GM23338 (cell line): ENCODE measurements around the gene ZBTB46. TPM values are rescaled to one million over a fixed set of nuclear protein-coding genes. Genes with fewer than 3 reads are reported as not detected.

ENCODE experiments used
- ATAC-seq: fragments of 200-7000 bp; cut with Tn5 transposase; 3 replicates; pipeline ENCODE4 v1.9.1; 2020
- DNase-seq: peaks from one replicate; pipeline ENCODE4 v3.0.0-alpha.2; 2015; ENCODE audit warnings: low spot score
- H2AFZ ChIP-seq: fragments of 200-600 bp; sonication (generic); 2 replicates; pipeline ENCODE4 v1.8.0; 2016; ENCODE audit warnings: antibody characterized with exemption, mild to moderate bottlenecking, moderate library complexity
- H3F3A ChIP-seq: fragments of 200-600 bp; sonication (generic); replicated peaks from 2 replicates; pipeline ENCODE4 v1.8.0; 2017; ENCODE audit warnings: antibody characterized with exemption, mixed run types, low read depth
- H3K27ac ChIP-seq: fragments of 200-600 bp; sonication (generic); 2 replicates; pipeline ENCODE4 v1.6.1; 2016; ENCODE audit warnings: low read depth
- H3K27me3 ChIP-seq: fragments of 200-600 bp; sonication (generic); 2 replicates; pipeline ENCODE4 v1.8.0; 2016; ENCODE audit warnings: mild to moderate bottlenecking, mixed run types, moderate library complexity; ENCODE audit not compliant: insufficient read depth
- H3K36me3 ChIP-seq: fragments of 200-600 bp; sonication (generic); 2 replicates; pipeline ENCODE4 v1.8.0; 2016; ENCODE audit warnings: mild to moderate bottlenecking; ENCODE audit not compliant: insufficient read depth
- H3K4me1 ChIP-seq: fragments of 200-600 bp; sonication (generic); 2 replicates; pipeline ENCODE4 v1.8.0; 2016; ENCODE audit warnings: mild to moderate bottlenecking, moderate library complexity; ENCODE audit not compliant: insufficient read depth
- H3K4me2 ChIP-seq: fragments of 200-600 bp; sonication (generic); 2 replicates; pipeline ENCODE4 v1.7.1; 2017; ENCODE audit warnings: mixed run types
- H3K4me3 ChIP-seq: fragments of 200-600 bp; sonication (generic); 2 replicates; pipeline ENCODE4 v1.6.1; 2016; ENCODE audit warnings: mixed run types
- H3K79me2 ChIP-seq: fragments of 200-600 bp; sonication (generic); replicated peaks from 2 replicates; pipeline ENCODE4 v1.8.0; 2017; ENCODE audit warnings: mild to moderate bottlenecking; ENCODE audit not compliant: insufficient read depth
- H3K9me2 ChIP-seq: fragments of 200-600 bp; sonication (generic); 2 replicates; pipeline ENCODE4 v1.8.0; 2017; ENCODE audit not compliant: insufficient read depth
- H4K20me1 ChIP-seq: fragments of 200-600 bp; sonication (generic); replicated peaks from 2 replicates; pipeline ENCODE4 v1.8.0; 2017; ENCODE audit warnings: mild to moderate bottlenecking; ENCODE audit not compliant: insufficient read depth
- H3K27ac Mint-ChIP-seq: 2 replicates; pipeline ENCODE4 v1.8.0; 2020; ENCODE audit warnings: inconsistent platforms, mild to moderate bottlenecking, moderate library complexity, mixed read lengths
- H3K27me3 Mint-ChIP-seq: 3 replicates; pipeline ENCODE4 v1.8.0; 2022; ENCODE audit warnings: low read depth, mild to moderate bottlenecking, moderate library complexity, mixed read lengths, inconsistent platforms; ENCODE audit not compliant: insufficient read depth, poor library complexity
- H3K36me3 Mint-ChIP-seq: 3 replicates; pipeline ENCODE4 v1.8.0; 2021; ENCODE audit warnings: low read depth, mild to moderate bottlenecking, inconsistent platforms, moderate library complexity, mixed read lengths
- H3K4me1 Mint-ChIP-seq: 3 replicates; pipeline ENCODE4 v1.8.0; 2020; ENCODE audit warnings: mild to moderate bottlenecking, inconsistent platforms, mixed read lengths
- H3K4me3 Mint-ChIP-seq: 3 replicates; pipeline ENCODE4 v1.8.0; 2021; ENCODE audit warnings: moderate library complexity, mild to moderate bottlenecking, inconsistent platforms, mixed read lengths
- H3K9me3 Mint-ChIP-seq: 3 replicates; pipeline ENCODE4 v1.8.0; 2020; ENCODE audit warnings: moderate library complexity, mild to moderate bottlenecking, inconsistent platforms, mixed read lengths
- CREB1 ChIP-seq: fragments of 250-450 bp; sonication (Bioruptor Pico); IDR thresholded peaks from 2 replicates; pipeline ENCODE4 v1.5.0; 2020; ENCODE audit warnings: low read depth, mild to moderate bottlenecking, moderate library complexity
- CTCF ChIP-seq, 2 experiments: fragments of 200-600 bp in 1 of 2; sonication (generic) in 1 of 2; conservative IDR thresholded peaks; 2 replicates each; pipeline versions ENCODE4 v1.5.1 to v1.6.1; 2016 to 2017; ENCODE audit warnings: antibody characterized with exemption in 2 of 2, low read depth in 2 of 2, mild to moderate bottlenecking in 2 of 2, moderate library complexity in 1 of 2
- ETS1 ChIP-seq: IDR thresholded peaks from 2 replicates; pipeline ENCODE4 v1.6.1; 2016; ENCODE audit warnings: antibody characterized with exemption
- EZH2 ChIP-seq: fragments of 200-600 bp; sonication (generic); IDR thresholded peaks from one replicate; pipeline ENCODE4 v1.8.0; 2017; ENCODE audit warnings: antibody characterized with exemption, mild to moderate bottlenecking, low read depth; ENCODE audit not compliant: unreplicated experiment
- EZH2phosphoT487 ChIP-seq: fragments of 200-600 bp; sonication (generic); IDR thresholded peaks from one replicate; pipeline ENCODE4 v1.8.1; 2018; ENCODE audit warnings: antibody characterized with exemption; ENCODE audit not compliant: unreplicated experiment
- JUNB ChIP-seq: IDR thresholded peaks from one replicate; pipeline ENCODE4 v1.6.1; 2016; ENCODE audit warnings: antibody characterized with exemption; ENCODE audit not compliant: unreplicated experiment
- NANOG ChIP-seq: IDR thresholded peaks from 2 replicates; pipeline ENCODE4 v1.6.1; 2016; ENCODE audit warnings: antibody characterized with exemption, borderline replicate concordance
- POLR2AphosphoS5 ChIP-seq: IDR thresholded peaks from 2 replicates; pipeline ENCODE4 v1.6.1; 2016; ENCODE audit warnings: antibody characterized with exemption, low read depth
- REST ChIP-seq: IDR thresholded peaks from one replicate; pipeline ENCODE4 v1.6.1; 2018; ENCODE audit warnings: antibody characterized with exemption; ENCODE audit not compliant: unreplicated experiment
- STAT1 ChIP-seq: IDR thresholded peaks from one replicate; pipeline ENCODE4 v1.6.1; 2016; ENCODE audit warnings: antibody characterized with exemption; ENCODE audit not compliant: unreplicated experiment
- ZNF114 ChIP-seq: fragments of 250-450 bp; sonication (Bioruptor Pico); IDR thresholded peaks from 2 replicates; pipeline ENCODE4 v1.5.0; 2020; ENCODE audit warnings: mild to moderate bottlenecking, moderate library complexity
- ZNF331 ChIP-seq: fragments of 250-450 bp; sonication (Bioruptor Pico); IDR thresholded peaks from 2 replicates; pipeline ENCODE4 v1.5.0; 2020; ENCODE audit warnings: low read depth, mild to moderate bottlenecking, moderate library complexity
- ZNF462 ChIP-seq: fragments of 250-450 bp; sonication (Bioruptor Pico); IDR thresholded peaks from 2 replicates; pipeline ENCODE4 v1.5.0; 2020; ENCODE audit warnings: mild to moderate bottlenecking, moderate library complexity
- polyA plus RNA-seq: library from polyadenylated mRNA; unstranded; fragments of >200 nt; fragmentation: Nextera tagmentation; extraction: Ambion mirVana; gene quantifications from 2 replicates; pipeline ENCODE4 v1.2.1, GENCODE V29; 2016
- total RNA-seq: library from RNA; depleted of rRNA; stranded (reverse); fragments of >200 nt; shearing (Covaris generic); gene quantifications from 2 replicates; pipeline ENCODE4 v1.2.3, GENCODE V29; 2014

Gene ZBTB46
- total and polyA plus RNA-seq, 2 experiments from 2014 or later: 3.2 to 26.9 TPM

GRCh38 chr20:63704749-63705117 is 126.3 kb downstream of the ZBTB46 start:
- no peak for ATAC-seq
- H3K36me3 ChIP-seq: no peaks in the 10 kb centered on the region

More at GRCh38 chr20:63704749-63705117, 126.3 kb downstream of the ZBTB46 start:
- H3K4me1 ChIP-seq: no peaks in the 10 kb centered on the region; the same call in 1 of the 2 replicates
- H3K27ac ChIP-seq: no peak overlapping the region
- no peak overlapping the region for H3K4me3 ChIP-seq
- peaks cover 22% of the 10 kb centered on the region for H3K79me2 ChIP-seq
- H4K20me1 ChIP-seq: peaks cover 14% of the 10 kb centered on the region
- no peak overlapping the region for H3K4me2 ChIP-seq
- Mint-ChIP-seq H3K27ac (no peak overlapping the region), H3K4me3 (no peak overlapping the region), H3K36me3 (peaks cover 23% of the 10 kb centered on the region), H3K9me3 (no peaks in the 10 kb centered on the region), H3K4me1 (peaks cover 10% of the 10 kb centered on the region), H3K27me3 (peaks cover 12% of the 10 kb centered on the region)
- TF ChIP-seq CREB1 (CRISPR knock-in tag) (no peak), ZNF462 (no peak), REST (no peak), ZNF331 (CRISPR knock-in tag) (no peak), CTCF (conservative IDR thresholded peaks at IDR 0.05; ENCODE audit: low read depth in 2 of 2) (no peak), POLR2AphosphoS5 (no peak), JUNB (no peak), EZH2 (no peak), STAT1 (no peak), EZH2phosphoT487 (no peak), NANOG (no peak), ETS1 (no peak), ZNF114 (CRISPR knock-in tag) (no peak)
- H3F3A ChIP-seq: peaks cover 8% of the 10 kb centered on the region; the same call in 1 of the 2 replicates
- H3K27me3 ChIP-seq: no peaks in the 10 kb centered on the region
- H2AFZ ChIP-seq: no peak overlapping the region
- no peaks in the 10 kb centered on the region for H3K9me2 ChIP-seq
- no peak for DNase-seq
